ENCODE results near the gene ZNF664.

Gene ZNF664

GRCh38 chr12:124049451-124050094, 76.6 kb downstream of the ZNF664 start:
- Histone ChIP-seq H3K36me3 (ENCODE audit: insufficient read depth) (no peaks in the 10 kb centered on the region), H3K4me2 (no peak overlapping the region), H3K79me2 (ENCODE audit: insufficient read depth, low read depth) (no peaks in the 10 kb centered on the region), H3K4me1 (ENCODE audit: low read depth, poor library complexity, severe bottlenecking) (no peaks in the 10 kb centered on the region), H3K9ac (no peak overlapping the region), H3K4me3 (IDR thresholded peaks at IDR 0.05; ENCODE audit: insufficient read depth, low read depth, low read length) (no peak overlapping the region), H2AFZ (ENCODE audit: low read depth) (no peak overlapping the region), H3K27me3 (ENCODE audit: insufficient read depth, low read depth) (no peaks in the 10 kb centered on the region), H4K20me1 (ENCODE audit: insufficient read depth) (no peaks in the 10 kb centered on the region), H3K27ac (no peak overlapping the region)
- TF ChIP-seq CTCF (conservative IDR thresholded peaks at IDR 0.05; ENCODE audit: low read depth, low read length), result no peak

GRCh38 chr12:124053851-124054250, 80.8 kb downstream of the ZNF664 start:
- H3K9ac ChIP-seq, result no peak overlapping the region
- H3K4me2 ChIP-seq, result no peak overlapping the region
- no peak overlapping the region for H3K27ac ChIP-seq
- TF ChIP-seq CTCF (conservative IDR thresholded peaks at IDR 0.05; ENCODE audit: low read depth, low read length), result no peak
- no peak overlapping the region for H3K4me3 ChIP-seq (IDR thresholded peaks at IDR 0.05; ENCODE audit: insufficient read depth, low read depth, low read length)
- H2AFZ ChIP-seq (ENCODE audit: low read depth), result no peak overlapping the region
- no peaks in the 10 kb centered on the region for H3K36me3 ChIP-seq (ENCODE audit: insufficient read depth)
- H3K79me2 ChIP-seq (ENCODE audit: insufficient read depth, low read depth), result no peaks in the 10 kb centered on the region
- H4K20me1 ChIP-seq (ENCODE audit: insufficient read depth), result no peaks in the 10 kb centered on the region
- no peaks in the 10 kb centered on the region for H3K27me3 ChIP-seq (ENCODE audit: insufficient read depth, low read depth)
- H3K4me1 ChIP-seq (ENCODE audit: low read depth, poor library complexity, severe bottlenecking), result no peaks in the 10 kb centered on the region

GRCh38 chr12:124055066-124055465, 82.1 kb downstream of the ZNF664 start:
- Histone ChIP-seq H2AFZ (ENCODE audit: low read depth) (no peak overlapping the region), H3K4me1 (ENCODE audit: low read depth, poor library complexity, severe bottlenecking) (no peaks in the 10 kb centered on the region), H4K20me1 (ENCODE audit: insufficient read depth) (no peaks in the 10 kb centered on the region), H3K4me3 (IDR thresholded peaks at IDR 0.05; ENCODE audit: insufficient read depth, low read depth, low read length) (no peak overlapping the region), H3K36me3 (ENCODE audit: insufficient read depth) (no peaks in the 10 kb centered on the region), H3K27me3 (ENCODE audit: insufficient read depth, low read depth) (no peaks in the 10 kb centered on the region), H3K4me2 (no peak overlapping the region), H3K9ac (no peak overlapping the region), H3K27ac (no peak overlapping the region), H3K79me2 (ENCODE audit: insufficient read depth, low read depth) (no peaks in the 10 kb centered on the region)
- TF ChIP-seq CTCF (conservative IDR thresholded peaks at IDR 0.05; ENCODE audit: low read depth, low read length), result no peak

- Histone ChIP-seq H3K27me3 (ENCODE audit: insufficient read depth, low read depth) (no peaks in the 10 kb centered on the region), H3K9ac (no peak overlapping the region), H2AFZ (ENCODE audit: low read depth) (no peak overlapping the region), H3K4me3 (IDR thresholded peaks at IDR 0.05; ENCODE audit: insufficient read depth, low read depth, low read length) (no peak overlapping the region), H3K4me2 (no peak overlapping the region), H4K20me1 (ENCODE audit: insufficient read depth) (no peaks in the 10 kb centered on the region), H3K4me1 (ENCODE audit: low read depth, poor library complexity, severe bottlenecking) (no peaks in the 10 kb centered on the region), H3K36me3 (ENCODE audit: insufficient read depth) (no peaks in the 10 kb centered on the region), H3K27ac (no peak overlapping the region), H3K79me2 (ENCODE audit: insufficient read depth, low read depth) (no peaks in the 10 kb centered on the region)
- no peak for TF ChIP-seq CTCF (conservative IDR thresholded peaks at IDR 0.05; ENCODE audit: low read depth, low read length)
Observed at GRCh38 chr12:124057691-124058090, 84.7 kb downstream of the ZNF664 start.
